Measurements from ENCODE around the gene BRIP1.

- TF ChIP-seq ISL1 (CRISPR knock-in tag; IDR thresholded peaks at IDR 0.05) (no peak), ZFP30 (CRISPR knock-in tag; IDR thresholded peaks at IDR 0.05) (no peak), BACH2 (CRISPR knock-in tag; IDR thresholded peaks at IDR 0.05; ENCODE audit: borderline replicate concordance) (no peak), CREB5 (CRISPR knock-in tag; IDR thresholded peaks at IDR 0.05; ENCODE audit: low read depth) (no peak), TSHZ2 (CRISPR knock-in tag; IDR thresholded peaks at IDR 0.05) (no peak), ZNF70 (CRISPR knock-in tag; IDR thresholded peaks at IDR 0.05) (no peak), OSR1 (CRISPR knock-in tag; IDR thresholded peaks at IDR 0.05) (no peak), ZNF565 (CRISPR knock-in tag; conservative IDR thresholded peaks at IDR 0.05; ENCODE audit: low read depth) (no peak), CSDC2 (CRISPR knock-in tag; IDR thresholded peaks at IDR 0.05) (no peak), ZFP3 (CRISPR knock-in tag; IDR thresholded peaks at IDR 0.05) (no peak), ZNF8 (CRISPR knock-in tag; IDR thresholded peaks at IDR 0.05) (no peak), PATZ1 (CRISPR knock-in tag; IDR thresholded peaks at IDR 0.05; ENCODE audit: borderline replicate concordance) (no peak)
These were observed 128.9 kb downstream of the BRIP1 start for GRCh38 chr17:61734466-61734865.

Measured in SK-N-SH treated with all-trans-retinoic acid at 6 μM for 48 hours (cell line).